GM23248 (cell line): ENCODE measurements around the gene ATG7. TPM values are rescaled to one million over a fixed set of nuclear protein-coding genes. Genes with fewer than 3 reads are reported as not detected.

Experiments used
- DNase-seq: peaks from one replicate; pipeline ENCODE4 v3.0.0-alpha.2; 2015
- H2AFZ ChIP-seq: fragments of 200-600 bp; sonication (generic); 2 replicates; pipeline ENCODE4 v1.6.1; 2016; ENCODE audit warnings: antibody characterized with exemption
- H3F3A ChIP-seq: fragments of 200-600 bp; sonication (generic); 2 replicates; pipeline ENCODE4 v1.6.1; 2016; ENCODE audit warnings: mild to moderate bottlenecking, antibody characterized with exemption, mixed run types; ENCODE audit not compliant: insufficient read depth
- H3K27ac ChIP-seq: fragments of 200-600 bp; sonication (generic); 2 replicates; pipeline ENCODE4 v1.5.1; 2016; ENCODE audit warnings: mild to moderate bottlenecking
- H3K27me3 ChIP-seq: fragments of 200-600 bp; sonication (generic); replicated peaks from 2 replicates; pipeline ENCODE4 v1.6.1; 2016; ENCODE audit warnings: mild to moderate bottlenecking; ENCODE audit not compliant: insufficient read depth
- H3K36me3 ChIP-seq: fragments of 200-600 bp; sonication (generic); 2 replicates; pipeline ENCODE4 v1.6.1; 2016; ENCODE audit warnings: low read depth, mild to moderate bottlenecking
- H3K4me1 ChIP-seq: fragments of 200-600 bp; sonication (generic); 2 replicates; pipeline ENCODE4 v1.6.1; 2016; ENCODE audit warnings: mild to moderate bottlenecking; ENCODE audit not compliant: insufficient read depth
- H3K4me2 ChIP-seq: fragments of 200-600 bp; sonication (generic); one replicate; pipeline ENCODE4 v1.6.1; 2016; ENCODE audit warnings: mild to moderate bottlenecking; ENCODE audit not compliant: unreplicated experiment
- H3K4me3 ChIP-seq: fragments of 200-600 bp; sonication (generic); 2 replicates; pipeline ENCODE4 v1.5.1; 2016; ENCODE audit warnings: mild to moderate bottlenecking
- H3K79me2 ChIP-seq: fragments of 200-600 bp; sonication (generic); 2 replicates; pipeline ENCODE4 v1.6.1; 2016; ENCODE audit warnings: mild to moderate bottlenecking; ENCODE audit not compliant: insufficient read depth
- H3K9ac ChIP-seq: fragments of 200-600 bp; sonication (generic); 2 replicates; pipeline ENCODE4 v1.6.1; 2016; ENCODE audit warnings: mild to moderate bottlenecking
- H3K9me2 ChIP-seq: fragments of 200-600 bp; sonication (generic); 2 replicates; pipeline ENCODE4 v1.6.1; 2016; ENCODE audit warnings: mixed run types, mild to moderate bottlenecking, moderate library complexity; ENCODE audit not compliant: insufficient read depth
- H3K9me3 ChIP-seq: fragments of 200-600 bp; sonication (generic); one replicate; pipeline ENCODE4 v1.6.1; 2017; ENCODE audit warnings: low read depth
- H4K20me1 ChIP-seq: fragments of 200-600 bp; sonication (generic); 2 replicates; pipeline ENCODE4 v1.6.0; 2016; ENCODE audit not compliant: insufficient read depth
- EZH2 ChIP-seq: fragments of 200-600 bp; sonication (generic); IDR thresholded peaks from 2 replicates; pipeline ENCODE4 v1.6.1; 2018; ENCODE audit warnings: antibody characterized with exemption, mild to moderate bottlenecking; ENCODE audit not compliant: insufficient read depth, poor library complexity, severe bottlenecking
- EZH2phosphoT487 ChIP-seq: fragments of 200-600 bp; sonication (generic); IDR thresholded peaks from 2 replicates; pipeline ENCODE4 v1.6.1; 2018; ENCODE audit warnings: antibody characterized with exemption, moderate library complexity, mild to moderate bottlenecking, low read depth; ENCODE audit not compliant: insufficient read depth
- WGBS, 2 experiments: methylation state at CpG; one replicate each; pipeline ENCODE4 v1.1.6; 2015 to 2017; ENCODE audit warnings: low lambda C conversion rate in 2 of 2, low coverage in 1 of 2; ENCODE audit errors: missing lambda C conversion rate in 2 of 2; 5-methylcytosine and 5-hydroxymethylcytosine counted together
- in situ Hi-C: fragments of 300-500 bp; cut with MboI; formaldehyde crosslinking; loops from 2 replicates; pipeline ENCODE4 v1.15.0; 2020
- polyA plus RNA-seq: library from polyadenylated mRNA; unstranded; fragments of >200 nt; fragmentation: Nextera tagmentation; extraction: Ambion mirVana; gene quantifications from 2 replicates; pipeline ENCODE4 v1.2.1, GENCODE V29; 2016
- total RNA-seq: library from RNA; depleted of rRNA; stranded (reverse); fragments of >200 nt; shearing (Covaris generic); gene quantifications from 2 replicates; pipeline ENCODE4 v1.2.3, GENCODE V29; 2014

Gene ATG7
- total and polyA plus RNA-seq, 2 experiments from 2014 or later = 40.5 to 67.5 TPM

DNA sequence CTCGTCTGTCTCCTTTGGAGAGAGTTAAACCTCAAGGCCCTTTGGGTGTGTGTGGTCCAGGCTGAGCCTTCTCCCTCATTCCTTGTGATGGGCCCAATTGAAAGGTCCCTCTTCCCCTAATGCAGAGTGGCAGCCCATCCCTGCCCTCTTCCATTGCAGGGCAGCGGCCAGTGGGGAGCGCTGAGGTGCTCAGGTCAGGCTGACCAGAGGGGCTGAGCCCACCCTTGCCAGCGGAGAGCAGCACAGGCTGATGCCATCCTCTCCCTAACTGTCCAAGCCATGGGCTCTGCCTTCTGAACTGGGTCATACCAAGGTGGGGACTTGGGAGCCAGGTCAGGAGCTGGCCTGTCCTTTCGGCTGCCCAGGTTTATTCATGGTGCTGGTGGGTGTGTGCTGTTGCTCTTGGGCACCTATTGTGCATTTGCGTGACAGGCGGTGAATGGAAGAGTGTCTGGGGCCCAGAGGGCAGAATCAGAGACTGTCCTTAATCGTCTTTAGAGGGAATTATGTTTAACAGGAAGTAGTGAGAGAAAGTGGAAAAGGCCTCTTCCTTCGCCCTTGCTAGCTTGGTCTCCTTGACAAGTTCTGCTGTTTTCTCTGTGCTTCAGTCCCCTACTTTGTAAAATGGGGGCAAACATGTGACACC is 274.6 kb downstream of the ATG7 start:
- Histone ChIP-seq H3K9me2 (no peaks in the 10 kb centered on the region), H3K4me2 (no peak overlapping the region), H4K20me1 (no peaks in the 10 kb centered on the region), H2AFZ (no peak overlapping the region), H3K4me1 (peaks cover 53% of the 10 kb centered on the region), H3K27ac (no peak overlapping the region), H3K36me3 (no peaks in the 10 kb centered on the region), H3K27me3 (no peaks in the 10 kb centered on the region), H3K79me2 (0 out of 2 replicates have a peak, but pooled peaks cover 9% of the 10 kb centered on the region), H3K9me3 (no peaks in the 10 kb centered on the region), H3K4me3 (no peak overlapping the region), H3F3A (peaks cover 27% of the 10 kb centered on the region), H3K9ac (no peak overlapping the region)
- 92 to 95% methylated on average over 9 of the region's 9 CpGs for WGBS, 2 experiments
- in situ Hi-C loops = no loop called here
- TF ChIP-seq EZH2phosphoT487 = no peak
- TF ChIP-seq EZH2 = no peak
- DNase-seq = no peak

DNA sequence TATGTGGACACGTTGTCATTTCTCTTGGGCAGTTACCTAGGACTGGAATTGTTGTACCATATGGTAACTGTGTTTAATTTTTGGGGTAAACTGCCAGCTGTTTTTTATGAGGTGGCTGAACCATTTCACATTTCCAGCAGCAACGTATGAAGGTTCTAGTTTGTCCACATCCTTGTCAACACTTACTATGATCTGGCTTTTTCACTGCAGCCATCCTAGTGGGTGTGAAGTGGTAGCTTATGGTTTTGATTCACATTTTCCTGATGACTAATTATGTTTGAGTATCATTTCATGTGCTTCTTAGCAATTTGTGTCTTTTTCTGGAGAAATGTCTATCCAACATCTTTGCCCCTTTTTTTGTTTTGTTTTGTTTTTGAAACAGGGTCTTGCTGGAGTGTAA is 275.3 kb downstream of the ATG7 start:
- no peak overlapping the region for H3K9ac ChIP-seq
- H3K9me3 ChIP-seq = no peaks in the 10 kb centered on the region
- peaks cover 53% of the 10 kb centered on the region for H3K4me1 ChIP-seq
- H4K20me1 ChIP-seq = no peaks in the 10 kb centered on the region
- H3K36me3 ChIP-seq = no peaks in the 10 kb centered on the region
- H3K4me2 ChIP-seq = no peak overlapping the region
- H3K27ac ChIP-seq = no peak overlapping the region
- H3K27me3 ChIP-seq = no peaks in the 10 kb centered on the region
- H3K4me3 ChIP-seq = no peak overlapping the region
- 79 to 85% methylated on average over 2 of the region's 2 CpGs for WGBS, 2 experiments
- H3K79me2 ChIP-seq = 0 out of 2 replicates have a peak, but pooled peaks cover 10% of the 10 kb centered on the region
- DNase-seq = peak; percentile 34
- peaks cover 31% of the 10 kb centered on the region for H3F3A ChIP-seq
- no peak overlapping the region for H2AFZ ChIP-seq
- H3K9me2 ChIP-seq = no peaks in the 10 kb centered on the region
- TF ChIP-seq EZH2phosphoT487 = no peak
- no peak for TF ChIP-seq EZH2
- in situ Hi-C loops = no loop called here

GRCh38 chr3:11548721-11549131 is 276.5 kb downstream of the ATG7 start:
- Histone ChIP-seq H3K79me2 (peaks cover 13% of the 10 kb centered on the region; the same call in 1 of the 2 replicates), H3K4me2 (peak overlapping the region; percentile 62), H3K4me3 (0 out of 2 replicates have a peak overlapping the region, but pooled peaks have one; percentile 6), H3F3A (peaks cover 31% of the 10 kb centered on the region), H4K20me1 (no peaks in the 10 kb centered on the region), H3K4me1 (peaks cover 53% of the 10 kb centered on the region), H2AFZ (no peak overlapping the region), H3K27ac (peak overlapping the region; percentile 64), H3K9me3 (no peaks in the 10 kb centered on the region), H3K36me3 (no peaks in the 10 kb centered on the region), H3K9ac (peak overlapping the region; percentile 36; the same call in 1 of the 2 replicates), H3K27me3 (no peaks in the 10 kb centered on the region), H3K9me2 (no peaks in the 10 kb centered on the region)
- DNase-seq = peak; percentile 85
- in situ Hi-C loops = no loop called here
- 20 to 25% methylated on average over 7 of the region's 7 CpGs for WGBS, 2 experiments
- TF ChIP-seq EZH2 = no peak
- TF ChIP-seq EZH2phosphoT487 = no peak

DNA sequence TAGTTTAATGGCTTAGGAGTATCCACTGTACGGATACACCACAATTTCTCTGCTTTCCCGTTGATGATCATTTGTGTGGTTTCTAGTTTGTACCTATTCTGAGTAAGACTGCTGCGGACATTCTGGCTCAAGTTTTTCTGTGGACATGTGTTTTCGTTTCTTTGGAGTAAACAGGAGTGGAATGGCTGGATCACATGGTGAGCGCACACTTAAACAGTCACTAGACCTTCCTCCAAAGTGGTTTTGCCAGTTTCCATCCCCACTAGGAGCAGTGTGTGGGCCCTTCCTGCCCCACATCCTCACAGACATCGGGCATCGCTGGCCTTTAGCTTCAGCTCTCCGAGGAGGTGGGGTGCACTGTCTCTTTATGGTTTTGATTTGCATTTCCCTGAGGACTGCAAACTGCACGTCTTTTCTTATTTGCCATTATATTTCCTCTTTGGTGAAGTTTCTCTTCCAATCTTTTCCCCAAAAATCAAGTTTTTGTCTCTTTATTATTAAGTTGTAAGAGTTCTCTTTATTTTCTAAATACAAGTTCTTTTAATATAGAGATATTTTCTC is 277.5 kb downstream of the ATG7 start:
- peak overlapping the region; percentile 6; the same call in 1 of the 2 replicates for H3K4me3 ChIP-seq
- in situ Hi-C loops = no loop called here
- peak; percentile 58 for DNase-seq
- H3K9me2 ChIP-seq = no peaks in the 10 kb centered on the region
- 31% methylated on average over 9 of the region's 9 CpGs for WGBS, 2 experiments
- H3F3A ChIP-seq = peaks cover 31% of the 10 kb centered on the region
- no peaks in the 10 kb centered on the region for H3K9me3 ChIP-seq
- H4K20me1 ChIP-seq = no peaks in the 10 kb centered on the region
- no peak for TF ChIP-seq EZH2
- TF ChIP-seq EZH2phosphoT487 = no peak
- peak overlapping the region; percentile 62 for H3K4me2 ChIP-seq
- peak overlapping the region; percentile 64 for H3K27ac ChIP-seq
- no peaks in the 10 kb centered on the region for H3K36me3 ChIP-seq
- H3K27me3 ChIP-seq = no peaks in the 10 kb centered on the region
- no peak overlapping the region for H2AFZ ChIP-seq
- peaks cover 47% of the 10 kb centered on the region for H3K4me1 ChIP-seq
- H3K9ac ChIP-seq = peak overlapping the region; percentile 36
- H3K79me2 ChIP-seq = peaks cover 21% of the 10 kb centered on the region; the same call in 1 of the 2 replicates
